UCSD-AML1 (cell line): ENCODE data around the gene ETFDH.

ENCODE experiments used
- DNase-seq: peaks from one replicate; lab custom pipeline; 2025; ENCODE audit not compliant: unreplicated experiment; lab: John Stamatoyannopoulos, UW

The ETFDH gene

GRCh38 chr4:158671915-158672806 is at the start of gene ETFDH:
Gene ETFDH (plus strand): TSS chr4:158672296. CDS start chr4:158672457, 161 bp downstream.
- peak; percentile 100 for DNase-seq

- no peak for DNase-seq
These were observed 47.1 kb upstream of the ETFDH start for GRCh38 chr4:158624889-158625478.

- no peak for DNase-seq
These were observed 46.6 kb upstream of the ETFDH start for GRCh38 chr4:158625544-158625943.

GRCh38 chr4:158630893-158631292 is 41.2 kb upstream of the ETFDH start:
- no peak for DNase-seq

GRCh38 chr4:158636619-158637018 is 35.5 kb upstream of the ETFDH start:
- no peak for DNase-seq

GRCh38 chr4:158644356-158644755 is 27.7 kb upstream of the ETFDH start:
- DNase-seq, result no peak

- DNase-seq, result no peak
These were observed 27.3 kb upstream of the ETFDH start for GRCh38 chr4:158644760-158645159.

GRCh38 chr4:158649111-158649680 is 22.9 kb upstream of the ETFDH start:
- DNase-seq, result no peak

- no peak for DNase-seq
These were observed 19.2 kb upstream of the ETFDH start for GRCh38 chr4:158652920-158653319.

GRCh38 chr4:158656439-158656838 is 15.7 kb upstream of the ETFDH start:
- no peak for DNase-seq

GRCh38 chr4:158657291-158657690 is 14.8 kb upstream of the ETFDH start:
- no peak for DNase-seq

- DNase-seq, result peak; percentile 37
These were observed 8.8 kb upstream of the ETFDH start for GRCh38 chr4:158663255-158663654.

GRCh38 chr4:158663707-158664625 is 8.1 kb upstream of the ETFDH start:
- peak; percentile 11 for DNase-seq

- DNase-seq, result no peak
These were observed 7.3 kb upstream of the ETFDH start for GRCh38 chr4:158664806-158665205.

GRCh38 chr4:158666892-158667291 is 5.2 kb upstream of the ETFDH start:
- no peak for DNase-seq

- peak; percentile 24 for DNase-seq
These were observed 4.4 kb upstream of the ETFDH start for GRCh38 chr4:158667651-158668198.

GRCh38 chr4:158669310-158669709 is 2.8 kb upstream of the ETFDH start:
- no peak for DNase-seq

- DNase-seq, result peak; percentile 59
These were observed 976 bp upstream of the ETFDH start for GRCh38 chr4:158670975-158671664.

GRCh38 chr4:158671665-158671914 is 506 bp upstream of the ETFDH start, which contains the start of gene C4orf46:
Gene C4orf46 (minus strand): TSS chr4:158671887. CDS start chr4:158671801, 86 bp downstream.
- no peak for DNase-seq

GRCh38 chr4:158673633-158674032 is 1.5 kb downstream of the ETFDH start:
- DNase-seq, result no peak
